Nephron (organoid): Measurements from ENCODE around the gene FAM72B.
"Not testable (repeated sequence)": the region's sequence is repeated elsewhere in the genome, so short reads cannot be mapped to it uniquely, and the experiment has no call there.

Experiments
- H3K27ac Mint-ChIP-seq, 3 experiments: 2 replicates each; pipeline ENCODE4 v1.8.0; 2020; ENCODE audit warnings: mixed read lengths in 3 of 3, mild to moderate bottlenecking in 2 of 3, moderate library complexity in 1 of 3
- H3K27me3 Mint-ChIP-seq: 2 replicates; pipeline ENCODE4 v1.8.0; 2021; ENCODE audit warnings: low read depth, mild to moderate bottlenecking, moderate library complexity, mixed read lengths
- H3K36me3 Mint-ChIP-seq: 2 replicates; pipeline ENCODE4 v1.8.0; 2020; ENCODE audit warnings: low read depth, mixed read lengths
- H3K4me1 Mint-ChIP-seq: 2 replicates; pipeline ENCODE4 v1.8.0; 2020; ENCODE audit warnings: mixed read lengths
- H3K4me3 Mint-ChIP-seq, 3 experiments: 2 replicates each; pipeline ENCODE4 v1.8.0; 2020; ENCODE audit warnings: mild to moderate bottlenecking in 3 of 3, mixed read lengths in 3 of 3, moderate library complexity in 2 of 3
- H3K9me3 Mint-ChIP-seq: 2 replicates; pipeline ENCODE4 v1.8.0; 2020; ENCODE audit warnings: mixed read lengths
- CTCF ChIP-seq, 3 experiments: fragments of 200-600 bp; sonication (generic); IDR thresholded peaks; one replicate each; pipeline ENCODE4 v1.5.0; 2021; ENCODE audit warnings: antibody characterized with exemption in 3 of 3; ENCODE audit not compliant: unreplicated experiment in 3 of 3

Gene FAM72B

GRCh38 chr1:121168152-121168668 lies 15.9 kb downstream of the FAM72B start:
- H3K27ac Mint-ChIP-seq, H3K36me3 Mint-ChIP-seq, H3K27me3 Mint-ChIP-seq, H3K9me3 Mint-ChIP-seq, H3K4me1 Mint-ChIP-seq, H3K4me3 Mint-ChIP-seq: not testable (repeated sequence)

- not testable (repeated sequence) for H3K4me3 Mint-ChIP-seq, H3K9me3 Mint-ChIP-seq, H3K27ac Mint-ChIP-seq, H3K36me3 Mint-ChIP-seq, H3K4me1 Mint-ChIP-seq, H3K27me3 Mint-ChIP-seq
Measured at GRCh38 chr1:121167225-121167738, 16.9 kb downstream of the FAM72B start.

- not testable (repeated sequence) for H3K4me1 Mint-ChIP-seq, H3K4me3 Mint-ChIP-seq, H3K36me3 Mint-ChIP-seq, H3K27me3 Mint-ChIP-seq, H3K27ac Mint-ChIP-seq, H3K9me3 Mint-ChIP-seq
Measured at GRCh38 chr1:121165296-121165695, 18.8 kb downstream of the FAM72B start.

- not testable (repeated sequence) for H3K4me3 Mint-ChIP-seq, H3K27ac Mint-ChIP-seq, H3K27me3 Mint-ChIP-seq, H3K36me3 Mint-ChIP-seq, H3K9me3 Mint-ChIP-seq, H3K4me1 Mint-ChIP-seq
Measured at GRCh38 chr1:121163850-121164757, 20.0 kb downstream of the FAM72B start.

GRCh38 chr1:121161199-121161901 lies 22.8 kb downstream of the FAM72B start:
- H3K4me1 Mint-ChIP-seq, H3K36me3 Mint-ChIP-seq, H3K27ac Mint-ChIP-seq, H3K27me3 Mint-ChIP-seq, H3K9me3 Mint-ChIP-seq, H3K4me3 Mint-ChIP-seq: not testable (repeated sequence)

- H3K27me3 Mint-ChIP-seq, H3K27ac Mint-ChIP-seq, H3K4me3 Mint-ChIP-seq, H3K4me1 Mint-ChIP-seq, H3K9me3 Mint-ChIP-seq, H3K36me3 Mint-ChIP-seq: not testable (repeated sequence)
Measured at GRCh38 chr1:121160118-121160517, 24.0 kb downstream of the FAM72B start.

GRCh38 chr1:121157609-121158008 lies 26.5 kb downstream of the FAM72B start:
- H3K4me3 Mint-ChIP-seq, H3K9me3 Mint-ChIP-seq, H3K27ac Mint-ChIP-seq, H3K4me1 Mint-ChIP-seq, H3K36me3 Mint-ChIP-seq, H3K27me3 Mint-ChIP-seq: not testable (repeated sequence)

GRCh38 chr1:121156958-121157603 lies 27.1 kb downstream of the FAM72B start:
- not testable (repeated sequence) for H3K36me3 Mint-ChIP-seq, H3K4me1 Mint-ChIP-seq, H3K9me3 Mint-ChIP-seq, H3K27me3 Mint-ChIP-seq, H3K4me3 Mint-ChIP-seq, H3K27ac Mint-ChIP-seq

- H3K36me3 Mint-ChIP-seq, H3K27me3 Mint-ChIP-seq: not testable (repeated sequence)
Measured at GRCh38 chr1:121155671-121156358, 28.3 kb downstream of the FAM72B start.

GRCh38 chr1:121154811-121155210 lies 29.3 kb downstream of the FAM72B start:
- H3K27ac Mint-ChIP-seq, H3K4me3 Mint-ChIP-seq, H3K27me3 Mint-ChIP-seq, H3K4me1 Mint-ChIP-seq, H3K36me3 Mint-ChIP-seq, H3K9me3 Mint-ChIP-seq: not testable (repeated sequence)

More at GRCh38 chr1:121155671-121156358, 28.3 kb downstream of the FAM72B start:
- H3K4me1 Mint-ChIP-seq, H3K9me3 Mint-ChIP-seq, H3K4me3 Mint-ChIP-seq, H3K27ac Mint-ChIP-seq: not testable (repeated sequence)
- peak; percentile 20 to 39 (median 29) for TF ChIP-seq CTCF (IDR thresholded peaks at IDR 0.05; ENCODE audit: unreplicated experiment in 3 of 3)

GRCh38 chr1:121152788-121153187 lies 31.4 kb downstream of the FAM72B start:
- not testable (repeated sequence) for H3K27ac Mint-ChIP-seq, H3K9me3 Mint-ChIP-seq, H3K4me3 Mint-ChIP-seq, H3K4me1 Mint-ChIP-seq, H3K27me3 Mint-ChIP-seq, H3K36me3 Mint-ChIP-seq

- not testable (repeated sequence) for H3K4me3 Mint-ChIP-seq
Measured at GRCh38 chr1:121151294-121151693, 32.8 kb downstream of the FAM72B start.

GRCh38 chr1:121148489-121149190 lies 35.5 kb downstream of the FAM72B start:
- H3K27ac Mint-ChIP-seq, H3K9me3 Mint-ChIP-seq, H3K27me3 Mint-ChIP-seq, H3K36me3 Mint-ChIP-seq, H3K4me1 Mint-ChIP-seq, H3K4me3 Mint-ChIP-seq: not testable (repeated sequence)

More at GRCh38 chr1:121151294-121151693, 32.8 kb downstream of the FAM72B start:
- not testable (repeated sequence) for H3K9me3 Mint-ChIP-seq, H3K36me3 Mint-ChIP-seq, H3K4me1 Mint-ChIP-seq, H3K27me3 Mint-ChIP-seq, H3K27ac Mint-ChIP-seq
